HL-60/S4 treated with phorbol 12-myristate 13-acetate at 8.2 ng/mL for 4 days and 3 days (cell line): Measurements from ENCODE around the gene SH3BP5.

Experiments used
- in situ Hi-C: fragments of 300-500 bp; cut with MboI; formaldehyde crosslinking; loops from 2 replicates; pipeline ENCODE4 v1.15.0; 2022; ENCODE audit warnings: low sequenced_read_pairs

The SH3BP5 gene

GRCh38 chr3:15215996-15216395 is 116.4 kb downstream of the SH3BP5 start:
- in situ Hi-C loops: no loop called here

DNA sequence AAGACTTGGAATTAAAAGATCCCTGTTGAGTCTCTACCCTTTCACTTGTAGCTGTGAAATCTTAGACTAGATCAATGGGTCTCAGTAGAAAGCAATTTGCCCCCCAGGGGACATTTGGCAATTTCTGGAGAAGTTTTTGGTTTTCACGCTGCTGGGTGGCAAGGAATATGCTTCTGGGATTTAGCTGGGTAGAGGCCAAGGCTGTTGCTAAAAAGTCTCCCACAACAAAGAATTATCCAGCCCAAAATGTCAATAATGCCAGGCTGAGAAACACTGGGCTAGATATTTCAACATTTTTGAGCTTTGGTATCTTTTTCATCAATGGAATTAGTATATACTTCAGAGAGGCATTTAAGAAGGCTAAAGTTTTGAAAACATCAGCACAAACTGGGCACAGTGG is 117.6 kb downstream of the SH3BP5 start:
- in situ Hi-C loops: no loop called here

DNA sequence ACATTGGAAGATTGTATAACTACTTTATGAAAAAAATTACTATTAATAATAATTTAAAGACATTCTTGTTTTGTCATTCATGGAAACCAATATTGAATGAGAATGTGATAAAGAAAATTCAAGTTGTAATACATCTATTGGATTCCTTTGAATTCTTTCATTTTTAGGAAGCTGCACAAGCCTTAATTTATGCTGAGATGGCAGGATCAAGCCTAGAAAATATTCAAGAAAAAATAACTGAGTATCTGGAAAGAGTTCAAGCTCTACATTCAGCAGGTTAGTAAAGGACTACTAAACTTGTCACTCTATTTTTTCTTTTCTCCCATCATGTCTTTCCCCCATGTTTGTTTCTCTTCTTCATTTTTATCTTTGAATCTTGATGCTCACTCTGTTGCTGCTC is 120.4 kb downstream of the SH3BP5 start:
- in situ Hi-C loops: no loop called here

GRCh38 chr3:15207836-15208504 is 124.4 kb downstream of the SH3BP5 start:
- in situ Hi-C loops: no loop called here

- in situ Hi-C loops: no loop called here
Measured at GRCh38 chr3:15206662-15207576, 125.5 kb downstream of the SH3BP5 start.

GRCh38 chr3:15205934-15206661 is 126.3 kb downstream of the SH3BP5 start, which contains the start of gene CAPN7:
Gene CAPN7 (plus strand): TSS chr3:15206246. CDS start chr3:15206496, 250 bp downstream.
- in situ Hi-C loops: no loop called here

DNA sequence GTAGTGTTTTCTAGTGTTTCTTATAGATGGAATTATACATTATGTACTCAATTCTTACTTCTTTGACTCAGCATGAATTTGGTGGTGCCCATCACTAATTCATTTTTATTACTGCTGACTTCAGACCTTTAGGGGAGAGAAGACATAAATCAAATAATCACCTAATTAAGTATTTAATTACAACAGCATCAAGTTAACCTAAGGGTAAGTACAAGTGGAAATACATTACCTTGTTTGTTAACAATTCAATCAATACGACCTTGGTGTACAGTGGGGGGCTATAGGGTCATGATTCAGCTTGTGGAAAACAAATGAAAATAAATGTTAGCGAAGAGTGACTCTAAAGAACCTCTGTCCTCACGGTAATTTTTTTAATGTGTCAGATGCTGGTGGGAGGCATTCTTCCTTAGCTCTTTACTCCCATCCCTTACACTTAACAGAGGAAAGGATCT is 126.9 kb downstream of the SH3BP5 start:
- in situ Hi-C loops: no loop called here
